HG02973 (cell line): ENCODE results near the gene ZNF346.
"Not testable (repeated sequence)": the region's sequence is repeated elsewhere in the genome, so short reads cannot be mapped to it uniquely, and the experiment has no call there.

ENCODE experiments used
- ATAC-seq: cut with Tn5 transposase; IDR thresholded peaks from one replicate; pipeline ENCODE4 v1.9.1; 2021; ENCODE audit warnings: moderate library complexity; ENCODE audit not compliant: unreplicated experiment

Gene ZNF346

GRCh38 chr5:177008716-177009115, 13.8 kb upstream of the ZNF346 start:
- no peak for ATAC-seq

GRCh38 chr5:177010153-177010552, 12.3 kb upstream of the ZNF346 start:
- no peak for ATAC-seq

GRCh38 chr5:177015156-177015555, 7.3 kb upstream of the ZNF346 start:
- no peak for ATAC-seq

GRCh38 chr5:177018341-177018740, 4.2 kb upstream of the ZNF346 start:
- no peak for ATAC-seq

- no peak for ATAC-seq
Observed at GRCh38 chr5:177020033-177020432, 2.5 kb upstream of the ZNF346 start.

GRCh38 chr5:177023303-177023664, 788 bp downstream of the ZNF346 start:
- ATAC-seq: no peak

- no peak for ATAC-seq
Observed at GRCh38 chr5:177024559-177024958, 2.1 kb downstream of the ZNF346 start.

GRCh38 chr5:177025101-177025601, 2.7 kb downstream of the ZNF346 start:
- ATAC-seq: no peak

GRCh38 chr5:177027665-177028064, 5.2 kb downstream of the ZNF346 start:
- ATAC-seq: no peak

GRCh38 chr5:177029498-177029897, 7.0 kb downstream of the ZNF346 start:
- no peak for ATAC-seq

GRCh38 chr5:177035976-177036375, 13.5 kb downstream of the ZNF346 start:
- no peak for ATAC-seq

GRCh38 chr5:177036443-177036842, 13.9 kb downstream of the ZNF346 start:
- no peak for ATAC-seq

GRCh38 chr5:177036921-177037320, 14.4 kb downstream of the ZNF346 start:
- no peak for ATAC-seq

- no peak for ATAC-seq
Observed at GRCh38 chr5:177040814-177041420, 18.4 kb downstream of the ZNF346 start.

GRCh38 chr5:177041936-177042335, 19.4 kb downstream of the ZNF346 start:
- ATAC-seq: no peak

GRCh38 chr5:177043114-177043513, 20.6 kb downstream of the ZNF346 start:
- no peak for ATAC-seq

- ATAC-seq: no peak
Observed at GRCh38 chr5:177043958-177044357, 21.5 kb downstream of the ZNF346 start.

GRCh38 chr5:177044641-177045040, 22.1 kb downstream of the ZNF346 start:
- no peak for ATAC-seq

- ATAC-seq: no peak
Observed at GRCh38 chr5:177045631-177046030, 23.1 kb downstream of the ZNF346 start.

GRCh38 chr5:177048531-177048930, 26.0 kb downstream of the ZNF346 start:
- ATAC-seq: not testable (repeated sequence)

GRCh38 chr5:177049285-177049684, 26.8 kb downstream of the ZNF346 start:
- no peak for ATAC-seq

GRCh38 chr5:177064500-177065277, 42.2 kb downstream of the ZNF346 start:
- no peak for ATAC-seq
